Measurements from ENCODE around the gene SSPN.

The SSPN gene

GRCh38 chr12:26266881-26267280 lies 71.5 kb downstream of the SSPN start:
- no peak for DNase-seq (ENCODE audit: low spot score)

DNA sequence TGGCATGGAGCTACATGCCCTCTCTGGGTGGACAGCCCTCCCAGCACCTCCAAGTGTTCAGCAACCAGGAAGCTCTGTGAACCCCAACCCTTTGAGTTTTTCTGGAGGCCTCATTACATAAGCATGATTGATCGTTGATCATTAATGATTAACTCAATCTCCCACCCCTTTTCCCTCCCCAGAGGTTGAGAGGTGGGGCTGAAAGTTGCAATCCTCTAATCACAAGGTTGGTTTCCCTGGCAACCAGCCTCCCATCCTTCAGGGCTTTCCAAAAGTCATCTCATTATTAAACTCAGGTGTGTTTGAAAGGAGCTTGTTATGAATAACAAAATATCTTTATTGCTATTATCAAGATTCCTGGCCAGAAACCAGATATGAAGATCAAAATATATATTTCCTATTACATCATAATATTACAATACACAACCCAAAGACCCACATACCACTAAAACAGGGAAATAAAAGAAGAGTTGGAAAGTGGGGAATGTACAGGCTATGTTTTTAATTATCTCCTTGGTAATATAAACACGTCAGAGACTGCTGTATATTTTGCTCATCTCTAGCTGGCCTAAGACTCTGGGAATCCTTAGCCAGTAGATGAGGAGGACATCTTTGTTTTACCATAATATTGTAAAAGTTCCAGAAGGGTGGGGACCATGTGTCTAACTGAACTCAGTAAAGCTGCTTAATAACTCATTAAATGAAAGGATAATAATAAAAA lies 73.6 kb downstream of the SSPN start:
- DNase-seq (ENCODE audit: low spot score), result no peak

- no peak for DNase-seq (ENCODE audit: low spot score)
These were observed 74.3 kb downstream of the SSPN start for GRCh38 chr12:26269562-26270284.

GRCh38 chr12:26271024-26271423 lies 75.7 kb downstream of the SSPN start:
- no peak for DNase-seq (ENCODE audit: low spot score)

DNA sequence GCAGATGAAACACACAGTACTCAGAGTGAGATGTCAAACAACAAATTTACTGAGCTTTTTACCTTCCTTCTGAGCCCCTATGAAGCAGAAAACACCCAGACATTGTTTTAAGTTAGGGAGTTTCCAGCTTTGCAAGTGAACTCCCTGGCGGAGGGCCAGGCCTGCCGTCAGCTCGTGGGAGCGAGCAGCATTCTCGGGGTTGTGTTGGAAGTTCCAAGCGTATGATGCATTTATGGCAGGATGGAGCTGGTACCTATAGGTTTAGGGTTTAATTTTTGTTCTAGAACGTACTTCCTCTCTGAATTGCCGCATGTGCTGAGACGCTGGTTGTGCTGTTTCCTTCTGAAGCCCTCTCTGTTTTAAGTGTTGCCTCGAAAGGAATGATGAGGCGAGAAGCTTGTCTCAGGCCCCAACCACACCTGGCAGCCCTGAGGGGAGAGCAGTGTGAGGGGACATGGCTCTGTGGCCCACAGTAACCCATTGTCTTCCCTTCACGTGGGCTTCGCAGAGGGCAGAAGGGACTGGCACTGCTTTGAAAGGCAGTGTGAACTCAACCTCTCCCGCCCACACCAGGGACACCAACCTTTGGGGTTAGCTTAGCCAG lies 76.6 kb downstream of the SSPN start:
- peak; percentile 11 for DNase-seq (ENCODE audit: low spot score)

DNA sequence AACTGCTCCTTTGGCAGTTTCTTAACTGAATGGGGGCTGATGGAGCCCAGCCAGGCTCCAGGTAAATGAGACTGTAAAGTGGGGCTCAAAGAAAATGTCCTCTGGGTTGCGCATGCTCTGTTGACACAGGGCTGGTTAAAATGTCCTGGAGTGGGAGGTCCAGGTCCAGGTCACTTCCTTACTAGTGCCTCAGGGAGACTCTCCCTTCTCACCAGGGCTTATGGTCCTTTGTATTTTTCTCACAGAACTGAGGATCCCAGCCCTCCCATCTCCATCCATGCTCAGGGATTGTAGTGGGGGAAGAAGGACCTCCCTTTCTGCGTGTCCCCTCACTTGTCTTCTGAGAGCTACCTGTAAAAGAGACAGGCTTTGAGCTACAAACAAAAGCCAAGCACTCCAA lies 77.5 kb downstream of the SSPN start:
- no peak for DNase-seq (ENCODE audit: low spot score)

DNA sequence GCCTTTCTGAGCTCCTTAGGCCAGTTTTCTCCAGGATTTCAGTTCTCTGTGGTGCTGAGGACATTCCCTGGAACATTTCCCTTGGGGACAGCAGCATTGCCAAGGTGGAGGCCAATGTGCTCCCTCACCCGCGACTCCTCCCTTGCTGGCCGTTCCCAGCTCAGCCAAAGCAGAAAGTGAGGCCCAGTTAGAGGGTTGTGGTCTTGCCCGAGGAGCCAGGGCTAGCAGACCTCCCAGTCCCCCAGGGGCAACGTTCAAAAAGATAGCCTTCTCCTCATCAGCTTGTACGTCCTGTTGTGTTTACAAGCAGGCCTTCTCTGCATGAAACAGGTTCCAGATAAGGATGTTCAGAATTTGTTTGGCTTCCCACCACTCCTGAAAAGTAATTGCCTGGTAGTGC lies 78.4 kb downstream of the SSPN start:
- DNase-seq (ENCODE audit: low spot score), result no peak

GRCh38 chr12:26274441-26275312 lies 79.3 kb downstream of the SSPN start:
- DNase-seq (ENCODE audit: low spot score), result peak; percentile 85

DNA sequence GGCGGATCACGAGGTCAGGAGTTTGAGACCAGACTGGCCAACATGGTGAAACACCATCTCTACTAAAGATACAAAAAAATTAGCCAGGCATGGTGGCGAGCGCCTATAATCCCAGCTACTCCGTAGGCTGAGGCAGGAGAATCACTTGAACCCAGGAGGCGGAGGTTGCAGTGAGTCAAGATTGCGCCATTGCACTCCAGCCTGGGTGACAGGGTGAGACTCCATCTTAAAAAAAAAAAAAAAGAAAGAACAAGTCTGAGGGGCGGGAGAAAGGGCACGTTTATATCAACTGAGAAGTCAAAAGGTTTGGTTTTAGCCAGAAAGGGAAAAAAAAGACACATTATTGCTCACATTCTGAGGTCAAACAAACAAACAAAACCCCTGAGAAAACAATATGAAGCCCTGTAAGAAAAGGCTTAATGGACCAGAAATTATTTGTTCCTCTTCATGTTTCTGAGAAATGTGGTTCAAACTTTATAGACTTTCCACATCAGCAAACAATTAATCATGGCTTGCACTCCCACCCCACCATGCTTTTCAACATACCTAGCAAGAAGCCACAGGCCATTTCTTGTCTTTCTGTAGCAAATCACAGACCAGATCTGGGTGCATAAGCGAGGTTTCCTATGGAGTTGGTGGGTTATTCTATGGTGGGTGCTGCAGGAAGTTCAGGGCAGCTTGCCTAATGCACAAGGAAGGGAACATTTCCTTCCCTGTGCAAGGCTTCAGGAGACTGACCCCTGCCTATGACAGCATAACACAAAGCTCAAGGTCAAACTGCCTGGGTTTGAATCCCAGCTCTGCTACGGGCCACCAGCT lies 80.1 kb downstream of the SSPN start:
- no peak for DNase-seq (ENCODE audit: low spot score)

GRCh38 chr12:26276709-26277108 lies 81.3 kb downstream of the SSPN start:
- no peak for DNase-seq (ENCODE audit: low spot score)

- DNase-seq (ENCODE audit: low spot score), result no peak
These were observed 82.3 kb downstream of the SSPN start for GRCh38 chr12:26277506-26278246.

- DNase-seq (ENCODE audit: low spot score), result no peak
These were observed 82.9 kb downstream of the SSPN start for GRCh38 chr12:26278266-26278665.

DNA sequence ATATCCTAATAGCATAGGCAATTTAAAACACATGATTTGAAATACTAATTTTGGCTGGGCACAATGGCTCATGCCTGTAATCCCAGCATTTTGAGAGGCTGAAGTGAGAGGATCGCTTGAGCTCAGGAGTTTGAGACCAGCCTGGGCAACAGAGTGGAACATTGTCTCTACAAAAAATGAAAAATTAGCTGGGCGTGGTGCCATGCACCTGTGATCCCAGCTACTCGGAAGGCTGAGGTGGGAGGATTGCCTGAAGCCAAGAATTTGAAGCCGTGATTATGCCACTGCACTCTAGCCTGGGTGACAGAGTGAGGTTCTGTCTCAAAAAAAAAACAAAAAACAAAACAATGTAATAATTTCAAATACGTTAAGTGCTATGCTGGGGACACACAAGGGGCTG lies 83.3 kb downstream of the SSPN start:
- no peak for DNase-seq (ENCODE audit: low spot score)

DNA sequence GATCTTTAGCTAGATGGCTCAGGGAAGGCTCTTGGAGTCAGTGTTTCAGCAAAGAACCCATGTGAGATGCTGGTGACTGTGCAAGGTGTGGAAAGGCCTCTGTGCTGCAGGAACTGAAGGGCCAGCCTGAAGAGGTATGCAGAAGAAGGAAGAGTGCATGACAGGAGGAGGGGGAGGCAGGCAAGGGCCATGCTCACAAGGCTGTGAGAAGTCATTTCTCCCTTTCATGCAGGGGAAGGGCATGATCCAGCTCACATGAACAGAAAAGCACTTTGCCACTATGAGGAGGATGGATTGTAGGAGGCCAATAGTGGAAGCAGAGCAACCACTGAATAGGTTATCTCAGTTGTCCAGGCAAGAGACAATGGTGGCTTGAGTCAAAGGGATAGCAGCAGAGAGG lies 83.7 kb downstream of the SSPN start:
- no peak for DNase-seq (ENCODE audit: low spot score)

- DNase-seq (ENCODE audit: low spot score), result no peak
These were observed 84.5 kb downstream of the SSPN start for GRCh38 chr12:26279908-26280307.

GRCh38 chr12:26280869-26281268 lies 85.5 kb downstream of the SSPN start:
- no peak for DNase-seq (ENCODE audit: low spot score)

GRCh38 chr12:26281320-26281719 lies 85.9 kb downstream of the SSPN start:
- peak; percentile 16 for DNase-seq (ENCODE audit: low spot score)

GRCh38 chr12:26282339-26282940 lies 87.1 kb downstream of the SSPN start:
- DNase-seq (ENCODE audit: low spot score), result no peak

DNA sequence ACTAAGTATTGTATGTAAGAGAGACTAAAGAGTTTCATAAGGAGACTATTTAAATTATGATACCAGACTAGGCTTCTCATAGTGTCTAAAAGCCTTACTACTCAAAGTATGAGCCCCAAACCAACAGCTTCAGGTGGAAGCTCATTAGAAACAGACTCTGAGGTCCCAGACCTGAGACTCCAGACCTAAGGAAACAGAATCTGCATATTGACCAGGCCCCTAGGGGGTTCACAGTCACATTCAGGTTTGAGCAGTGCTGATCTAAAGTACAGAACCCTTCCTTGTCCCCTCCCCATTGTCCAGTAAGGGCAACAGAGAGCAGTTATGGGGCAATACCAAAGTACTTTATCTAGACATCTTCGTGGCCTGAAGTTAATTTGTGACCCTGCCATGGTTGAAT lies 87.7 kb downstream of the SSPN start:
- DNase-seq (ENCODE audit: low spot score), result no peak

GRCh38 chr12:26283617-26284016 lies 88.2 kb downstream of the SSPN start:
- DNase-seq (ENCODE audit: low spot score), result no peak
